HepG2 (cell line): ENCODE measurements around the gene COX10. TPM values are rescaled to one million over a fixed set of nuclear protein-coding genes. Genes with fewer than 3 reads are reported as not detected.

Experiments
- BRCA1 ChIP-seq: sonication (generic); formaldehyde crosslinking; IDR thresholded peaks from 2 replicates; pipeline ENCODE4 v1.4.0; 2020; ENCODE audit warnings: missing genetic modification reagents
- KAT7 ChIP-seq: IDR thresholded peaks from 2 replicates; pipeline ENCODE4 v1.6.1; 2018; ENCODE audit warnings: borderline replicate concordance, missing compliant biosample characterization
- KLF13 ChIP-seq: sonication (generic); formaldehyde crosslinking; IDR thresholded peaks from 2 replicates; pipeline ENCODE4 v1.4.0; 2020; ENCODE audit warnings: mild to moderate bottlenecking, missing genetic modification reagents
- MED1 ChIP-seq: sonication (generic); formaldehyde crosslinking; IDR thresholded peaks from 2 replicates; pipeline ENCODE4 v1.4.0; 2020; ENCODE audit warnings: missing genetic modification reagents
- NCOA1 ChIP-seq: sonication (generic); formaldehyde crosslinking; IDR thresholded peaks from 2 replicates; pipeline ENCODE4 v1.9.0; 2021; ENCODE audit warnings: missing genetic modification reagents
- NR2F6 ChIP-seq, 2 experiments: IDR thresholded peaks; 2 replicates each; pipeline ENCODE4 v1.6.1; 2016; ENCODE audit warnings: antibody characterized with exemption in 1 of 2, mild to moderate bottlenecking in 1 of 2
- ZFP90 ChIP-seq: sonication (generic); formaldehyde crosslinking; IDR thresholded peaks from 2 replicates; pipeline ENCODE4 v1.8.0; 2022; ENCODE audit warnings: missing genetic modification reagents, mild to moderate bottlenecking, inconsistent platforms, borderline replicate concordance
- ZNF33A ChIP-seq: sonication (generic); formaldehyde crosslinking; IDR thresholded peaks from 2 replicates; pipeline ENCODE4 v1.5.1; 2020; ENCODE audit warnings: missing genetic modification reagents, mild to moderate bottlenecking, moderate library complexity, borderline replicate concordance
- ZNF670 ChIP-seq: sonication (generic); formaldehyde crosslinking; IDR thresholded peaks from 2 replicates; pipeline ENCODE4 v1.8.0; 2022; ENCODE audit warnings: mild to moderate bottlenecking, missing genetic modification reagents, borderline replicate concordance
- ZNF761 ChIP-seq: sonication (generic); formaldehyde crosslinking; conservative IDR thresholded peaks from 2 replicates; pipeline ENCODE4 v1.4.0; 2020; ENCODE audit warnings: mild to moderate bottlenecking, missing genetic modification reagents
- polyA plus RNA-seq, 8 experiments: library from polyadenylated mRNA; depleted of rRNA in 3 of 8; stranded (reverse) in 7 of 8; unstranded in 1 of 8; fragments of >200 nt; fragmentation: Illumina TruSeq in 4 of 8; extraction: Trizol in 4 of 8; gene quantifications; 2 replicates each; pipeline versions ENCODE4 v1.2.1 to v1.2.3, GENCODE V29; 2011 to 2016; ENCODE audit warnings: low read depth in 4 of 8, missing spikeins in 1 of 8, mixed read lengths in 1 of 8; ENCODE audit not compliant: insufficient read depth in 1 of 8
- total RNA-seq, 5 experiments: library from RNA; depleted of rRNA; stranded (reverse); fragments of >200 nt; fragmentation: Illumina TruSeq; extraction: Trizol; gene quantifications; 2 replicates each; pipeline ENCODE4 v1.2.3, GENCODE V29; 2016; ENCODE audit warnings: low read depth in 1 of 5
- TF ChIP-seq, protein P1 (sequence below): sonication (generic); formaldehyde crosslinking; IDR thresholded peaks from 2 replicates; pipeline ENCODE4 v1.5.0; 2020; ENCODE audit warnings: missing genetic modification reagents
- TF ChIP-seq, protein P2 (sequence below): sonication (generic); formaldehyde crosslinking; conservative IDR thresholded peaks from 2 replicates; pipeline ENCODE4 v1.4.0; 2020; ENCODE audit warnings: missing genetic modification reagents
- TF ChIP-seq, protein P3 (sequence below): sonication (generic); formaldehyde crosslinking; IDR thresholded peaks from 2 replicates; pipeline ENCODE4 v1.5.1; 2020; ENCODE audit warnings: missing genetic modification reagents, mild to moderate bottlenecking, borderline replicate concordance
- TF ChIP-seq, protein P4 (sequence below): sonication (generic); formaldehyde crosslinking; IDR thresholded peaks from 2 replicates; pipeline ENCODE4 v1.4.0; 2020; ENCODE audit warnings: missing genetic modification reagents, borderline replicate concordance
- TF ChIP-seq, protein P5 (sequence below): sonication (generic); formaldehyde crosslinking; IDR thresholded peaks from 2 replicates; pipeline ENCODE4 v1.5.0; 2020; ENCODE audit warnings: missing genetic modification reagents, mild to moderate bottlenecking, borderline replicate concordance
- TF ChIP-seq, protein P6 (sequence below): sonication (generic); formaldehyde crosslinking; IDR thresholded peaks from 2 replicates; pipeline ENCODE4 v1.4.0; 2020; ENCODE audit warnings: missing genetic modification reagents

COX10 gene
- total and polyA plus RNA-seq, 2 of the 13 experiments (the other 11 are each of a cell fraction or from before 2014, with no cell fraction given) = 13.9 to 20.1 TPM

DNA sequence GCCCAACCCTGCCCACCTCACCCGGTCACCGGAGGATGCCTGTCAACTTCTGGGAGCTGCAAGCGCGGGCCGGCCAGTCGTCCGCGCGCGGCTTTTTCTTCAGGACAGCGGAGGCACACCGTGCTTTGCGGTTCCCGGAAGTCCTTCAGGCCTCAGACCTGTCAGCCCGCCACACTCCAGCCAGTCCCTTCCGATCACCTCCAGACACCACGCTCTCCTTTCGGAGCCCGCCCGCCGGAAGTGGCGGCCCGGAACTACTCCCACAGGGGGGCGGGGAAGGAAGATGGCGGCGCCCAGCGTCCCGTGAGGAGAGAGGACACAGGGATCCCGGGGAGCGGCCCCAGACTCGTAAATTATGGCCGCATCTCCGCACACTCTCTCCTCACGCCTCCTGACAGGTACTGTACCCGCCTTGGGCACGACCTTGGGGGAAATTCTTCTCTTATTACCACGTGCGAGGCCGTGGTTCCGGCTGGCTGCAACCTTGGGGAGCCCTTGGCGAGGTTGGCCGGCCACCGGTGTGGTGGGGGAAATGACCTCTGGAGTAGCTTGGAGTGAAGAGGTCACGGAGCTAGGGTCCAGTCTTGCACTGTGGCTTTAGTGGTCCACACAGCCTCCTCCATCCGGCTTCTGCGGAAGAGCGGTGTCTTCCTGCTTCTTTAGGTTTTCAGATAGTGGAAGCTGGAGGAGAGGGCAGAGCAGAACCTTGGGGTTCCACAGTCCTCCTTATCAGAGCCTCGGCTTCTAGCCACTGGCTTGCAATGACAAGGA lies at the start of gene COX10 (continued):
- TF ChIP-seq ZNF33A (CRISPR knock-in tag) (peak; percentile 87; the same call in 1 of the 2 replicates), MED1 (CRISPR knock-in tag) (peak; percentile 76), BRCA1 (CRISPR knock-in tag) (no peak), ZFP90 (CRISPR knock-in tag) (no peak; the same call in 1 of the 2 replicates), KAT7 (CRISPR knock-in tag) (peak; percentile 46), ZNF761 (CRISPR knock-in tag) (no peak; the same call in 1 of the 2 replicates), NR2F6 (IDR thresholded peaks at IDR 0.05) (peak; percentile 56; the same call in 1 of the 2 replicates), NR2F6 (CRISPR knock-in tag; IDR thresholded peaks at IDR 0.05) (peak; percentile 49), KLF13 (CRISPR knock-in tag) (no peak), ZNF670 (CRISPR knock-in tag) (peak; percentile 96), NCOA1 (no peak)
- TF ChIP-seq, protein P1, sequence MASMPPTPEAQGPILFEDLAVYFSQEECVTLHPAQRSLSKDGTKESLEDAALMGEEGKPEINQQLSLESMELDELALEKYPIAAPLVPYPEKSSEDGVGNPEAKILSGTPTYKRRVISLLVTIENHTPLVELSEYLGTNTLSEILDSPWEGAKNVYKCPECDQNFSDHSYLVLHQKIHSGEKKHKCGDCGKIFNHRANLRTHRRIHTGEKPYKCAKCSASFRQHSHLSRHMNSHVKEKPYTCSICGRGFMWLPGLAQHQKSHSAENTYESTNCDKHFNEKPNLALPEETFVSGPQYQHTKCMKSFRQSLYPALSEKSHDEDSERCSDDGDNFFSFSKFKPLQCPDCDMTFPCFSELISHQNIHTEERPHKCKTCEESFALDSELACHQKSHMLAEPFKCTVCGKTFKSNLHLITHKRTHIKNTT (CRISPR knock-in tag) = no peak
- TF ChIP-seq, protein P2, sequence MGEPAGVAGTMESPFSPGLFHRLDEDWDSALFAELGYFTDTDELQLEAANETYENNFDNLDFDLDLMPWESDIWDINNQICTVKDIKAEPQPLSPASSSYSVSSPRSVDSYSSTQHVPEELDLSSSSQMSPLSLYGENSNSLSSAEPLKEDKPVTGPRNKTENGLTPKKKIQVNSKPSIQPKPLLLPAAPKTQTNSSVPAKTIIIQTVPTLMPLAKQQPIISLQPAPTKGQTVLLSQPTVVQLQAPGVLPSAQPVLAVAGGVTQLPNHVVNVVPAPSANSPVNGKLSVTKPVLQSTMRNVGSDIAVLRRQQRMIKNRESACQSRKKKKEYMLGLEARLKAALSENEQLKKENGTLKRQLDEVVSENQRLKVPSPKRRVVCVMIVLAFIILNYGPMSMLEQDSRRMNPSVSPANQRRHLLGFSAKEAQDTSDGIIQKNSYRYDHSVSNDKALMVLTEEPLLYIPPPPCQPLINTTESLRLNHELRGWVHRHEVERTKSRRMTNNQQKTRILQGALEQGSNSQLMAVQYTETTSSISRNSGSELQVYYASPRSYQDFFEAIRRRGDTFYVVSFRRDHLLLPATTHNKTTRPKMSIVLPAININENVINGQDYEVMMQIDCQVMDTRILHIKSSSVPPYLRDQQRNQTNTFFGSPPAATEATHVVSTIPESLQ (CRISPR knock-in tag) = 0 out of 2 replicates have a peak, but pooled peaks have one; percentile 59
- TF ChIP-seq, protein P3, sequence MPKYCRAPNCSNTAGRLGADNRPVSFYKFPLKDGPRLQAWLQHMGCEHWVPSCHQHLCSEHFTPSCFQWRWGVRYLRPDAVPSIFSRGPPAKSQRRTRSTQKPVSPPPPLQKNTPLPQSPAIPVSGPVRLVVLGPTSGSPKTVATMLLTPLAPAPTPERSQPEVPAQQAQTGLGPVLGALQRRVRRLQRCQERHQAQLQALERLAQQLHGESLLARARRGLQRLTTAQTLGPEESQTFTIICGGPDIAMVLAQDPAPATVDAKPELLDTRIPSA (CRISPR knock-in tag) = 0 out of 2 replicates have a peak, but pooled peaks have one; percentile 46
- TF ChIP-seq, protein P4, sequence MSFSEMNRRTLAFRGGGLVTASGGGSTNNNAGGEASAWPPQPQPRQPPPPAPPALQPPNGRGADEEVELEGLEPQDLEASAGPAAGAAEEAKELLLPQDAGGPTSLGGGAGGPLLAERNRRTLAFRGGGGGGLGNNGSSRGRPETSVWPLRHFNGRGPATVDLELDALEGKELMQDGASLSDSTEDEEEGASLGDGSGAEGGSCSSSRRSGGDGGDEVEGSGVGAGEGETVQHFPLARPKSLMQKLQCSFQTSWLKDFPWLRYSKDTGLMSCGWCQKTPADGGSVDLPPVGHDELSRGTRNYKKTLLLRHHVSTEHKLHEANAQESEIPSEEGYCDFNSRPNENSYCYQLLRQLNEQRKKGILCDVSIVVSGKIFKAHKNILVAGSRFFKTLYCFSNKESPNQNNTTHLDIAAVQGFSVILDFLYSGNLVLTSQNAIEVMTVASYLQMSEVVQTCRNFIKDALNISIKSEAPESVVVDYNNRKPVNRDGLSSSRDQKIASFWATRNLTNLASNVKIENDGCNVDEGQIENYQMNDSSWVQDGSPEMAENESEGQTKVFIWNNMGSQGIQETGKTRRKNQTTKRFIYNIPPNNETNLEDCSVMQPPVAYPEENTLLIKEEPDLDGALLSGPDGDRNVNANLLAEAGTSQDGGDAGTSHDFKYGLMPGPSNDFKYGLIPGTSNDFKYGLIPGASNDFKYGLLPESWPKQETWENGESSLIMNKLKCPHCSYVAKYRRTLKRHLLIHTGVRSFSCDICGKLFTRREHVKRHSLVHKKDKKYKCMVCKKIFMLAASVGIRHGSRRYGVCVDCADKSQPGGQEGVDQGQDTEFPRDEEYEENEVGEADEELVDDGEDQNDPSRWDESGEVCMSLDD (CRISPR knock-in tag) = no peak; the same call in 1 of the 2 replicates
- TF ChIP-seq, protein P5, sequence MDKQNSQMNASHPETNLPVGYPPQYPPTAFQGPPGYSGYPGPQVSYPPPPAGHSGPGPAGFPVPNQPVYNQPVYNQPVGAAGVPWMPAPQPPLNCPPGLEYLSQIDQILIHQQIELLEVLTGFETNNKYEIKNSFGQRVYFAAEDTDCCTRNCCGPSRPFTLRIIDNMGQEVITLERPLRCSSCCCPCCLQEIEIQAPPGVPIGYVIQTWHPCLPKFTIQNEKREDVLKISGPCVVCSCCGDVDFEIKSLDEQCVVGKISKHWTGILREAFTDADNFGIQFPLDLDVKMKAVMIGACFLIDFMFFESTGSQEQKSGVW = no peak
- TF ChIP-seq, protein P6, sequence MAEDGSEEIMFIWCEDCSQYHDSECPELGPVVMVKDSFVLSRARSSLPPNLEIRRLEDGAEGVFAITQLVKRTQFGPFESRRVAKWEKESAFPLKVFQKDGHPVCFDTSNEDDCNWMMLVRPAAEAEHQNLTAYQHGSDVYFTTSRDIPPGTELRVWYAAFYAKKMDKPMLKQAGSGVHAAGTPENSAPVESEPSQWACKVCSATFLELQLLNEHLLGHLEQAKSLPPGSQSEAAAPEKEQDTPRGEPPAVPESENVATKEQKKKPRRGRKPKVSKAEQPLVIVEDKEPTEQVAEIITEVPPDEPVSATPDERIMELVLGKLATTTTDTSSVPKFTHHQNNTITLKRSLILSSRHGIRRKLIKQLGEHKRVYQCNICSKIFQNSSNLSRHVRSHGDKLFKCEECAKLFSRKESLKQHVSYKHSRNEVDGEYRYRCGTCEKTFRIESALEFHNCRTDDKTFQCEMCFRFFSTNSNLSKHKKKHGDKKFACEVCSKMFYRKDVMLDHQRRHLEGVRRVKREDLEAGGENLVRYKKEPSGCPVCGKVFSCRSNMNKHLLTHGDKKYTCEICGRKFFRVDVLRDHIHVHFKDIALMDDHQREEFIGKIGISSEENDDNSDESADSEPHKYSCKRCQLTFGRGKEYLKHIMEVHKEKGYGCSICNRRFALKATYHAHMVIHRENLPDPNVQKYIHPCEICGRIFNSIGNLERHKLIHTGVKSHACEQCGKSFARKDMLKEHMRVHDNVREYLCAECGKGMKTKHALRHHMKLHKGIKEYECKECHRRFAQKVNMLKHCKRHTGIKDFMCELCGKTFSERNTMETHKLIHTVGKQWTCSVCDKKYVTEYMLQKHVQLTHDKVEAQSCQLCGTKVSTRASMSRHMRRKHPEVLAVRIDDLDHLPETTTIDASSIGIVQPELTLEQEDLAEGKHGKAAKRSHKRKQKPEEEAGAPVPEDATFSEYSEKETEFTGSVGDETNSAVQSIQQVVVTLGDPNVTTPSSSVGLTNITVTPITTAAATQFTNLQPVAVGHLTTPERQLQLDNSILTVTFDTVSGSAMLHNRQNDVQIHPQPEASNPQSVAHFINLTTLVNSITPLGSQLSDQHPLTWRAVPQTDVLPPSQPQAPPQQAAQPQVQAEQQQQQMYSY (CRISPR knock-in tag) = peak; percentile 69; the same call in 1 of the 2 replicates
